WTC11 (cell line): ENCODE results near the gene DDC. TPM values are rescaled to one million over a fixed set of nuclear protein-coding genes. Genes with fewer than 3 reads are reported as not detected.
"Not testable (repeated sequence)": the region's sequence is repeated elsewhere in the genome, so short reads cannot be mapped to it uniquely, and the experiment has no call there.

ENCODE experiments used
- ATAC-seq: fragments of 200-7000 bp; cut with Tn5 transposase; 2 replicates; pipeline ENCODE4 v1.10.0; 2021; ENCODE audit warnings: mild to moderate bottlenecking, moderate library complexity
- CTCF ChIA-PET: fragments of 300-600 bp; sonication (Branson Sonifier 250); formaldehyde crosslinking; loops from one replicate; lab custom pipeline; 2021; ENCODE audit warnings: antibody characterized with exemption; lab: Charles Lee
- POLR2A ChIA-PET: fragments of 350-600 bp; sonication (Branson Sonifier 250); formaldehyde crosslinking; loops from one replicate; lab custom pipeline; 2021; ENCODE audit warnings: antibody characterized with exemption; lab: Charles Lee
- DNase-seq: peaks from one replicate; pipeline ENCODE4 v3.0.0; 2021; ENCODE audit warnings: low spot score
- H3K27ac Mint-ChIP-seq: 2 replicates; pipeline ENCODE4 v1.8.0; 2021; ENCODE audit warnings: mixed read lengths
- H3K27me3 Mint-ChIP-seq: 2 replicates; pipeline ENCODE4 v1.8.0; 2021; ENCODE audit warnings: low read depth, mild to moderate bottlenecking, moderate library complexity, mixed read lengths
- H3K36me3 Mint-ChIP-seq: 2 replicates; pipeline ENCODE4 v1.8.0; 2021; ENCODE audit warnings: mixed read lengths
- H3K4me1 Mint-ChIP-seq: 2 replicates; pipeline ENCODE4 v1.8.0; 2022; ENCODE audit warnings: mixed read lengths
- H3K4me3 Mint-ChIP-seq: 2 replicates; pipeline ENCODE4 v1.8.0; 2021; ENCODE audit warnings: mild to moderate bottlenecking, moderate library complexity, mixed read lengths
- H3K9me3 Mint-ChIP-seq: 2 replicates; pipeline ENCODE4 v1.8.0; 2021; ENCODE audit warnings: mixed read lengths
- CDX4 ChIP-seq: fragments of 250-450 bp; sonication (Bioruptor Pico); IDR thresholded peaks from 2 replicates; pipeline ENCODE4 v1.9.0; 2021; ENCODE audit warnings: moderate library complexity, mild to moderate bottlenecking, inconsistent platforms, borderline replicate concordance
- EMX1 ChIP-seq: fragments of 250-450 bp; sonication (Bioruptor Pico); IDR thresholded peaks from 2 replicates; pipeline ENCODE4 v1.8.0; 2021; ENCODE audit warnings: mild to moderate bottlenecking
- ESRRA ChIP-seq: sonication (generic); formaldehyde crosslinking; IDR thresholded peaks from 2 replicates; pipeline ENCODE4 v1.8.1; 2022; ENCODE audit warnings: mild to moderate bottlenecking, missing genetic modification reagents, borderline replicate concordance
- ETV6 ChIP-seq: sonication (generic); formaldehyde crosslinking; IDR thresholded peaks from 2 replicates; pipeline ENCODE4 v1.8.1; 2022; ENCODE audit warnings: mild to moderate bottlenecking, missing genetic modification reagents
- IRF1 ChIP-seq: sonication (generic); formaldehyde crosslinking; IDR thresholded peaks from 2 replicates; pipeline ENCODE4 v1.8.0; 2023; ENCODE audit warnings: missing genetic modification reagents
- IRF2 ChIP-seq: sonication (generic); formaldehyde crosslinking; IDR thresholded peaks from 2 replicates; pipeline ENCODE4 v1.8.0; 2022; ENCODE audit warnings: low read depth, missing genetic modification reagents, borderline replicate concordance
- JUN ChIP-seq: sonication (generic); formaldehyde crosslinking; IDR thresholded peaks from 2 replicates; pipeline ENCODE4 v1.8.0; 2023; ENCODE audit warnings: mild to moderate bottlenecking, missing genetic modification reagents
- NFE2L1 ChIP-seq: sonication (generic); formaldehyde crosslinking; IDR thresholded peaks from 2 replicates; pipeline ENCODE4 v1.8.1; 2023; ENCODE audit warnings: missing genetic modification reagents
- SP1 ChIP-seq: sonication (generic); formaldehyde crosslinking; conservative IDR thresholded peaks from 2 replicates; pipeline ENCODE4 v1.8.1; 2022; ENCODE audit warnings: missing genetic modification reagents
- USF2 ChIP-seq: sonication (generic); formaldehyde crosslinking; IDR thresholded peaks from 2 replicates; pipeline ENCODE4 v1.8.1; 2023; ENCODE audit warnings: mild to moderate bottlenecking, missing genetic modification reagents, moderate library complexity
- ZBTB21 ChIP-seq: sonication (generic); formaldehyde crosslinking; IDR thresholded peaks from 2 replicates; pipeline ENCODE4 v1.8.1; 2023; ENCODE audit warnings: mild to moderate bottlenecking, missing genetic modification reagents, borderline replicate concordance
- ZMAT4 ChIP-seq: fragments of 250-450 bp; sonication (Bioruptor Pico); IDR thresholded peaks from 2 replicates; pipeline ENCODE4 v1.9.0; 2021; ENCODE audit warnings: mild to moderate bottlenecking
- ZNF138 ChIP-seq: sonication (generic); formaldehyde crosslinking; conservative IDR thresholded peaks from 2 replicates; pipeline ENCODE4 v1.8.1; 2022; ENCODE audit warnings: mild to moderate bottlenecking, moderate library complexity, missing genetic modification reagents
- ZNF396 ChIP-seq: fragments of 250-450 bp; sonication (Bioruptor Pico); IDR thresholded peaks from 2 replicates; pipeline ENCODE4 v1.8.0; 2021; ENCODE audit warnings: mild to moderate bottlenecking, moderate library complexity, borderline replicate concordance
- ZNF416 ChIP-seq: fragments of 250-450 bp; sonication (Bioruptor Pico); IDR thresholded peaks from 2 replicates; pipeline ENCODE4 v1.9.0; 2021; ENCODE audit warnings: mild to moderate bottlenecking, inconsistent platforms
- ZNF423 ChIP-seq: fragments of 250-450 bp; sonication (Bioruptor Pico); IDR thresholded peaks from 2 replicates; pipeline ENCODE4 v2.1.2; 2022; ENCODE audit warnings: mild to moderate bottlenecking, moderate library complexity
- ZNF512 ChIP-seq: sonication (generic); formaldehyde crosslinking; IDR thresholded peaks from 2 replicates; pipeline ENCODE4 v1.8.1; 2022; ENCODE audit warnings: missing genetic modification reagents, borderline replicate concordance
- total RNA-seq: library from RNA; stranded (reverse); gene quantifications from 3 replicates; pipeline ENCODE4 v1.2.3, GENCODE V29; 2021

The DDC gene
- total RNA-seq, 1 experiment from 2014 or later = not detected

GRCh38 chr7:50528266-50529092 is 36.7 kb downstream of the DDC start:
- peak; percentile 42 for ATAC-seq
- TF ChIP-seq ZBTB21 = no peak
- TF ChIP-seq ETV6 (CRISPR knock-in tag) = no peak
- no peak for TF ChIP-seq ESRRA (CRISPR knock-in tag)
- no peak for TF ChIP-seq SP1 (CRISPR knock-in tag)
- no peak for TF ChIP-seq ZNF512 (CRISPR knock-in tag)
- no peak for TF ChIP-seq ZNF396 (CRISPR knock-in tag)
- TF ChIP-seq ZNF416 (CRISPR knock-in tag) = no peak
- no peak for TF ChIP-seq ZNF138 (CRISPR knock-in tag)
- TF ChIP-seq EMX1 (CRISPR knock-in tag) = no peak
- TF ChIP-seq NFE2L1 (CRISPR knock-in tag) = no peak
- TF ChIP-seq IRF2 (CRISPR knock-in tag) = no peak
- no peak for TF ChIP-seq JUN
- no peak for TF ChIP-seq USF2 (CRISPR knock-in tag)
- no peak for TF ChIP-seq IRF1 (CRISPR knock-in tag)
- TF ChIP-seq ZMAT4 (CRISPR knock-in tag) = no peak
- TF ChIP-seq CDX4 (CRISPR knock-in tag) = no peak
- peaks cover 23% of the 10 kb centered on the region for H3K4me1 Mint-ChIP-seq
- no peaks in the 10 kb centered on the region for H3K27me3 Mint-ChIP-seq
- CTCF ChIA-PET = no interaction called here
- H3K9me3 Mint-ChIP-seq = peaks cover 5% of the 10 kb centered on the region; the same call in 1 of the 2 replicates
- POLR2A ChIA-PET = no interaction called here
- H3K36me3 Mint-ChIP-seq = no peaks in the 10 kb centered on the region; the same call in 1 of the 2 replicates
- no peak overlapping the region for H3K4me3 Mint-ChIP-seq
- no peak for DNase-seq
- no peak overlapping the region for H3K27ac Mint-ChIP-seq

- H3K27me3 Mint-ChIP-seq, CTCF ChIA-PET, H3K4me3 Mint-ChIP-seq, H3K4me1 Mint-ChIP-seq, H3K27ac Mint-ChIP-seq, ATAC-seq, POLR2A ChIA-PET, DNase-seq: not testable (repeated sequence)
- H3K9me3 Mint-ChIP-seq = peaks cover 61% of the 10 kb centered on the region
- peaks cover 31% of the 10 kb centered on the region for H3K36me3 Mint-ChIP-seq
These were observed 45.9 kb downstream of the DDC start for GRCh38 chr7:50519350-50519749.

GRCh38 chr7:50513166-50513871 is 51.9 kb downstream of the DDC start:
- CTCF ChIA-PET = no interaction called here
- Mint-ChIP-seq H3K27ac (no peak overlapping the region; the same call in 1 of the 2 replicates), H3K4me3 (no peak overlapping the region), H3K9me3 (peaks cover 30% of the 10 kb centered on the region), H3K4me1 (peaks cover 12% of the 10 kb centered on the region), H3K36me3 (peaks cover 16% of the 10 kb centered on the region), H3K27me3 (peaks cover 6% of the 10 kb centered on the region; the same call in 1 of the 2 replicates)
- ATAC-seq (peak; percentile 24; the same call in 1 of the 2 replicates), DNase-seq (no peak)
- TF ChIP-seq NFE2L1 (CRISPR knock-in tag) = peak; percentile 21; the same call in 1 of the 2 replicates
- TF ChIP-seq ZNF423 = no peak
- POLR2A ChIA-PET = no interaction called here
